ENCODE measurements around the gene SMS. TPM values are rescaled to one million over a fixed set of nuclear protein-coding genes. Genes with fewer than 3 reads are reported as not detected.

SMS gene
- total RNA-seq, 2 donors from 2014 or later = 13.5 to 20.5 TPM

DNA sequence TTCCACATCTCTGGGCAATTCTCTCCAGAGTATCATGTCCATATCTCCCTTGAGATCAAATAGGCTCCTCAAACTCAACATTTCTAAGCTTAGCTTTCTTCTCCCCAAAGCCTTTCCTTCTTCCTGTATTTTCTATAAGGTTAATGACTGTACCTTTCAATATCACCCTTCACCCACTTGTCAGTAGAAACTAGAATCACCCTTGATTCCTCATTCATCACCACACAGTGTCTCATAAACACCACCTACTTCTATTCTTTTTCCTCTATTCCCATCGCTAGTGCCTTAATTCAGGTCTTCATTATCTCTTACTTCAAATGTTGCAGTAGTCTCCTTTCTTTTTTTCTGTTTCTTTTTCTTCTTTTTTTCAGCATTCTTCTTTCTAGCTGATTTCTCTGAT is 28.3 kb upstream of the SMS start:
- 93 to 100% methylated on average over 1 of the region's 1 CpG for WGBS, 2 donors

GRCh38 chrX:21912989-21913388 is 27.5 kb upstream of the SMS start:
- DNase-seq (no peak), ATAC-seq (no peak)
- Histone ChIP-seq H3K9me3 (no peaks in the 10 kb centered on the region), H3K36me3 (replicated peaks in 1 of 2; ENCODE audit: insufficient read depth in 1 of 2, low read depth in 2 of 2) (no peaks in the 10 kb centered on the region), H3K4me3 (no peak overlapping the region), H3K27ac (no peak overlapping the region), H3K27me3 (no peaks in the 10 kb centered on the region), H3K4me1 (no peaks in the 10 kb centered on the region)
- TF ChIP-seq POLR2A (IDR thresholded peaks at IDR 0.05) = no peak
- TF ChIP-seq, protein P1, sequence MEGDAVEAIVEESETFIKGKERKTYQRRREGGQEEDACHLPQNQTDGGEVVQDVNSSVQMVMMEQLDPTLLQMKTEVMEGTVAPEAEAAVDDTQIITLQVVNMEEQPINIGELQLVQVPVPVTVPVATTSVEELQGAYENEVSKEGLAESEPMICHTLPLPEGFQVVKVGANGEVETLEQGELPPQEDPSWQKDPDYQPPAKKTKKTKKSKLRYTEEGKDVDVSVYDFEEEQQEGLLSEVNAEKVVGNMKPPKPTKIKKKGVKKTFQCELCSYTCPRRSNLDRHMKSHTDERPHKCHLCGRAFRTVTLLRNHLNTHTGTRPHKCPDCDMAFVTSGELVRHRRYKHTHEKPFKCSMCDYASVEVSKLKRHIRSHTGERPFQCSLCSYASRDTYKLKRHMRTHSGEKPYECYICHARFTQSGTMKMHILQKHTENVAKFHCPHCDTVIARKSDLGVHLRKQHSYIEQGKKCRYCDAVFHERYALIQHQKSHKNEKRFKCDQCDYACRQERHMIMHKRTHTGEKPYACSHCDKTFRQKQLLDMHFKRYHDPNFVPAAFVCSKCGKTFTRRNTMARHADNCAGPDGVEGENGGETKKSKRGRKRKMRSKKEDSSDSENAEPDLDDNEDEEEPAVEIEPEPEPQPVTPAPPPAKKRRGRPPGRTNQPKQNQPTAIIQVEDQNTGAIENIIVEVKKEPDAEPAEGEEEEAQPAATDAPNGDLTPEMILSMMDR (IDR thresholded peaks at IDR 0.05) = no peak
- WGBS, 2 donors = 93 to 100% methylated on average over 2 to 4 of the region's 4 CpGs
- intact Hi-C loops (cut with DNase I) = no loop called here

More for the DNA sequence above, 28.3 kb upstream of the SMS start:
- DNase-seq (no peak), ATAC-seq (no peak)
- H3K36me3 ChIP-seq (replicated peaks in 1 of 2; ENCODE audit: insufficient read depth in 1 of 2, low read depth in 2 of 2) = no peaks in the 10 kb centered on the region
- H3K27ac ChIP-seq = no peak overlapping the region
- H3K4me3 ChIP-seq = no peak overlapping the region
- TF ChIP-seq, protein P1 (IDR thresholded peaks at IDR 0.05) = no peak
- no peak for TF ChIP-seq POLR2A (IDR thresholded peaks at IDR 0.05)
- H3K4me1 ChIP-seq = no peaks in the 10 kb centered on the region
- intact Hi-C loops (cut with DNase I) = no loop called here
- H3K9me3 ChIP-seq = no peaks in the 10 kb centered on the region
- H3K27me3 ChIP-seq = no peaks in the 10 kb centered on the region

DNA sequence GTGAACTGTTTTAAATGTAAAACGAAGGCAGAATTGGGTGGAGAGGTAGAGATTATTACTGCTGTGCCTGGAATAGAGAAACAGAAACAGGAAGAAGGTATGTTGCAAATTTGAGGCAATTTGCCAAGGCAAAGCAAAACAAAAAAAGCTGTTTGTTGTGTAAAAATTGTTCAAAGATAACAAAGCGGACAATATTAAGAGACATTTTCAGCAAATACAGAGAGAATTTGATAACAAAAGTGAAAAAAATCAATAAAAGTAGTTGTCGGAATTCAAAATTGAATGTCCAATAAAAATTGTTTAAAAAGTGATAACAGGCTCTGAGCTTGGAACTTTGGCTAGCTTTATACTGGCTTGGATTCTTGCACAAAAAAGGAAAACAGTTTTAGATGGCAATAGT is 14.4 kb upstream of the SMS start:
- DNase-seq = no peak
- ATAC-seq = no peak
- TF ChIP-seq POLR2A (IDR thresholded peaks at IDR 0.05) = no peak
- TF ChIP-seq, protein P1 (IDR thresholded peaks at IDR 0.05) = no peak
- Histone ChIP-seq H3K27me3 (no peaks in the 10 kb centered on the region), H3K4me1 (no peaks in the 10 kb centered on the region), H3K9me3 (no peaks in the 10 kb centered on the region), H3K27ac (peak overlapping the region in 2 of 4 donors; percentile 40 to 69), H3K4me3 (no peak overlapping the region), H3K36me3 (replicated peaks in 1 of 2; ENCODE audit: insufficient read depth in 1 of 2, low read depth in 2 of 2) (no peaks in the 10 kb centered on the region)
- 2 to 10% methylated on average over 3 of the region's 3 CpGs for WGBS, 2 donors
- intact Hi-C loops (cut with DNase I) = no loop called here

- H3K4me1 ChIP-seq = no peaks in the 10 kb centered on the region
- H3K36me3 ChIP-seq (replicated peaks in 1 of 2; ENCODE audit: insufficient read depth in 1 of 2, low read depth in 2 of 2) = no peaks in the 10 kb centered on the region
- DNase-seq (no peak), ATAC-seq (peak; percentile 83)
- WGBS, 2 donors = 39 to 46% methylated on average over 6 of the region's 6 CpGs
- intact Hi-C loops (cut with DNase I) = no loop called here
- H3K9me3 ChIP-seq = no peaks in the 10 kb centered on the region
- no peak for TF ChIP-seq POLR2A (IDR thresholded peaks at IDR 0.05)
- TF ChIP-seq, protein P1 (IDR thresholded peaks at IDR 0.05) = no peak
- peak overlapping the region in 2 of 4 donors; percentile 40 to 69 for H3K27ac ChIP-seq
- no peak overlapping the region for H3K4me3 ChIP-seq
- no peaks in the 10 kb centered on the region for H3K27me3 ChIP-seq
Measured at GRCh38 chrX:21926527-21927278, 13.8 kb upstream of the SMS start.

DNA sequence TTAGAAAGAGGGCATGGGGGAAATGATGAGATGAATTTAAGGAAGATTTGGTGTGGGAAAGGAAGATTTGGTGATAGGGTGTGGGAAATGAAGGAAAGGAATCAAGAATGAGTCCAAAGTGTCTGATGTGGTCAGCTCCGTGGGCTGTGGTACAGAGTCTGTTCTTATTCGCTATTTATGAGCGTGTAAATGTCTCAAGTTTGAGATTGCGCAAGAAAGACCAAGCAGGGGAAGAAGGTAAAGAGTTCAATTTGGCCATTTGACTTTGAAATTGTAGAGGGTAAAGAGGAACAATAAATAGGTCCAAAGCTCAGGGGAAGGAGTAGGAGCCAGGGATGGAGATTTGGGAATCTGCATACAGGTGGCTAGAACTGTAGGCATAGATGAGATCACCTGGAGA is 11.3 kb upstream of the SMS start:
- Histone ChIP-seq H3K9me3 (no peaks in the 10 kb centered on the region), H3K27me3 (no peaks in the 10 kb centered on the region), H3K36me3 (replicated peaks in 1 of 2; ENCODE audit: insufficient read depth in 1 of 2, low read depth in 2 of 2) (no peaks in the 10 kb centered on the region), H3K4me1 (no peaks in the 10 kb centered on the region), H3K4me3 (no peak overlapping the region), H3K27ac (no peak overlapping the region)
- TF ChIP-seq, protein P1 (IDR thresholded peaks at IDR 0.05) = no peak
- TF ChIP-seq POLR2A (IDR thresholded peaks at IDR 0.05) = no peak
- DNase-seq (no peak), ATAC-seq (no peak)
- intact Hi-C loops (cut with DNase I) = no loop called here
- 83 to 97% methylated on average over 4 of the region's 4 CpGs for WGBS, 2 donors
